NB4 (cell line): Measurements from ENCODE around the gene ADAMTSL1.

ENCODE experiments used
- CTCF ChIP-seq: IDR thresholded peaks from one replicate; pipeline ENCODE4 v1.5.1; 2012; ENCODE audit warnings: low read depth, low read length
- MYC ChIP-seq: IDR thresholded peaks from 2 replicates; pipeline ENCODE4 v1.6.1; 2011; ENCODE audit warnings: low read depth, low read length
- POLR2A ChIP-seq: IDR thresholded peaks from 2 replicates; pipeline ENCODE4 v1.6.1; 2011; ENCODE audit warnings: mild to moderate bottlenecking; ENCODE audit not compliant: insufficient read length; ENCODE audit errors: extremely low read depth
- TF ChIP-seq, protein P1 (sequence below): IDR thresholded peaks from 2 replicates; pipeline ENCODE4 v1.6.1; 2011; ENCODE audit warnings: low read depth, low read length

DNA sequence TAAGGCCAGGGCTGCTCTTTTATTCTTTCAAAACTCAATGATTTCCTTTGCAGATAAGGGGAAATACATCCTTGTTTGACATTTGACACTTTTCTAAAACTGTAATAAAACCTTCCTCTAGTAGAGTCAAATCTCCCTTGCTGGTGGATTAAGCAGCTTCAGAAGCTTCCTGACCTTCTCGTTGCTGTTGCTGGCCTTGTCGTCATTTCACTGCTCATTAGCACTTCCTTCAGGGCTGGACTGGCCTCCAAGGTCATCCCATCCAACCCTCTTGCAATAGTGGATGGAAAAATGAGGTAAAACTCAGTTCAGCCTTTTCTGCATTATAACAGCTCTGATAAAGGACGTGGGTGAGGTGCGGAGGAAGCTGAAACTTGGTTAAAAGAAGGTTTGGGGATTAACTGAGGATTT, 1.1 kb upstream of the ADAMTSL1 start:
- TF ChIP-seq CTCF (no peak), POLR2A (no peak), MYC (no peak)
- TF ChIP-seq, protein P1, sequence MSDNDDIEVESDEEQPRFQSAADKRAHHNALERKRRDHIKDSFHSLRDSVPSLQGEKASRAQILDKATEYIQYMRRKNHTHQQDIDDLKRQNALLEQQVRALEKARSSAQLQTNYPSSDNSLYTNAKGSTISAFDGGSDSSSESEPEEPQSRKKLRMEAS: no peak
